Hepatocyte (in vitro differentiated cells): ENCODE data around the gene EXOC3L1. TPM values are rescaled to one million over a fixed set of nuclear protein-coding genes. Genes with fewer than 3 reads are reported as not detected.

Experiments used
- DNase-seq: peaks from one replicate; pipeline ENCODE4 v3.0.0-alpha.2; 2016; ENCODE audit warnings: low spot score
- H2AFZ ChIP-seq: fragments of 200-600 bp; sonication (generic); 2 replicates; pipeline ENCODE4 v1.6.0; 2016; ENCODE audit warnings: antibody characterized with exemption, mild to moderate bottlenecking
- H3K27ac ChIP-seq: fragments of 200-600 bp; sonication (generic); 2 replicates; pipeline ENCODE4 v1.5.1; 2016; ENCODE audit warnings: mild to moderate bottlenecking
- H3K27me3 ChIP-seq: fragments of 200-600 bp; sonication (generic); 2 replicates; pipeline ENCODE4 v1.6.1; 2016
- H3K36me3 ChIP-seq: fragments of 200-600 bp; sonication (generic); replicated peaks from 2 replicates; pipeline ENCODE4 v1.5.1; 2016; ENCODE audit warnings: low read depth; ENCODE audit not compliant: insufficient read depth
- H3K4me1 ChIP-seq: fragments of 200-600 bp; sonication (generic); 2 replicates; pipeline ENCODE4 v1.5.1; 2016; ENCODE audit warnings: mild to moderate bottlenecking, moderate library complexity; ENCODE audit not compliant: insufficient read depth
- H3K4me2 ChIP-seq: fragments of 200-600 bp; sonication (generic); 2 replicates; pipeline ENCODE4 v1.6.0; 2016
- H3K4me3 ChIP-seq: fragments of 200-600 bp; sonication (generic); 2 replicates; pipeline ENCODE4 v1.5.1; 2016; ENCODE audit warnings: mild to moderate bottlenecking
- H3K79me2 ChIP-seq: fragments of 200-600 bp; sonication (generic); 2 replicates; pipeline ENCODE4 v1.6.0; 2017; ENCODE audit warnings: mild to moderate bottlenecking
- H3K9me2 ChIP-seq: fragments of 200-600 bp; sonication (generic); replicated peaks from 2 replicates; pipeline ENCODE4 v1.6.0; 2017; ENCODE audit warnings: mild to moderate bottlenecking; ENCODE audit not compliant: insufficient read depth
- H3K9me3 ChIP-seq: fragments of 200-600 bp; sonication (generic); 2 replicates; pipeline ENCODE4 v1.5.1; 2016; ENCODE audit warnings: low read depth, mild to moderate bottlenecking
- H4K20me1 ChIP-seq: fragments of 200-600 bp; sonication (generic); 2 replicates; pipeline ENCODE4 v1.6.0; 2016; ENCODE audit warnings: mild to moderate bottlenecking; ENCODE audit not compliant: insufficient read depth, poor library complexity, severe bottlenecking
- CTCF ChIP-seq: fragments of 200-600 bp; sonication (generic); IDR thresholded peaks from 2 replicates; pipeline ENCODE4 v1.5.1; 2016; ENCODE audit warnings: antibody characterized with exemption, mild to moderate bottlenecking; ENCODE audit not compliant: poor library complexity
- EZH2 ChIP-seq: fragments of 200-600 bp; sonication (generic); IDR thresholded peaks from 2 replicates; pipeline ENCODE4 v1.6.1; 2016; ENCODE audit warnings: antibody characterized with exemption, mild to moderate bottlenecking, borderline replicate concordance
- EZH2phosphoT487 ChIP-seq: fragments of 200-600 bp; sonication (generic); IDR thresholded peaks from one replicate; pipeline ENCODE4 v1.6.1; 2018; ENCODE audit warnings: antibody characterized with exemption, mild to moderate bottlenecking, low read depth, moderate library complexity; ENCODE audit not compliant: unreplicated experiment, severe bottlenecking
- WGBS: methylation state at CpG from one replicate; pipeline ENCODE4 v1.1.6; 2016; ENCODE audit warnings: low lambda C conversion rate; ENCODE audit errors: missing lambda C conversion rate; 5-methylcytosine and 5-hydroxymethylcytosine counted together
- polyA plus RNA-seq: library from polyadenylated mRNA; unstranded; fragments of >200 nt; fragmentation: Nextera tagmentation; extraction: Ambion mirVana; gene quantifications from 2 replicates; pipeline ENCODE4 v1.2.1, GENCODE V29; 2016
- total RNA-seq: library from RNA; depleted of rRNA; stranded (reverse); fragments of >200 nt; gene quantifications from 2 replicates; pipeline ENCODE4 v1.2.3, GENCODE V29; 2014

EXOC3L1 gene
- total and polyA plus RNA-seq, 2 experiments from 2014 or later, result 0.33 to 2.0 TPM

- H3K4me2 ChIP-seq, result peak overlapping the region; percentile 86
- WGBS, result 85% methylated on average over 12 of the region's 12 CpGs
- DNase-seq, result no peak
- no peak for TF ChIP-seq EZH2phosphoT487
- TF ChIP-seq EZH2, result no peak
- peak; percentile 43 for TF ChIP-seq CTCF
- H3K4me1 ChIP-seq, result peaks cover 10% of the 10 kb centered on the region
- H3K36me3 ChIP-seq, result no peaks in the 10 kb centered on the region
- H2AFZ ChIP-seq, result no peak overlapping the region
- H3K9me3 ChIP-seq, result no peaks in the 10 kb centered on the region
- no peak overlapping the region for H3K4me3 ChIP-seq
- H4K20me1 ChIP-seq, result no peaks in the 10 kb centered on the region
- H3K9me2 ChIP-seq, result no peaks in the 10 kb centered on the region
- peak overlapping the region; percentile 78 for H3K27ac ChIP-seq
- H3K27me3 ChIP-seq, result no peaks in the 10 kb centered on the region
- H3K79me2 ChIP-seq, result peaks cover 10% of the 10 kb centered on the region
Measured at GRCh38 chr16:67198238-67198734, 8.3 kb upstream of the EXOC3L1 start.

GRCh38 chr16:67197704-67198103, 7.8 kb upstream of the EXOC3L1 start:
- Histone ChIP-seq H3K79me2 (peaks cover 16% of the 10 kb centered on the region), H3K36me3 (no peaks in the 10 kb centered on the region), H4K20me1 (no peaks in the 10 kb centered on the region), H3K9me2 (no peaks in the 10 kb centered on the region), H3K4me2 (no peak overlapping the region), H3K4me1 (peaks cover 15% of the 10 kb centered on the region), H3K27ac (no peak overlapping the region), H3K9me3 (no peaks in the 10 kb centered on the region), H3K4me3 (no peak overlapping the region), H2AFZ (no peak overlapping the region), H3K27me3 (no peaks in the 10 kb centered on the region)
- DNase-seq, result no peak
- TF ChIP-seq EZH2 (no peak), EZH2phosphoT487 (no peak), CTCF (no peak)
- WGBS, result 88% methylated on average over 5 of the region's 6 CpGs

- no peak overlapping the region for H3K4me3 ChIP-seq
- H4K20me1 ChIP-seq, result no peaks in the 10 kb centered on the region
- no peak for TF ChIP-seq EZH2
- no peak for TF ChIP-seq CTCF
- no peak for TF ChIP-seq EZH2phosphoT487
- no peaks in the 10 kb centered on the region for H3K9me2 ChIP-seq
- peaks cover 15% of the 10 kb centered on the region for H3K4me1 ChIP-seq
- H3K79me2 ChIP-seq, result peaks cover 22% of the 10 kb centered on the region
- H2AFZ ChIP-seq, result no peak overlapping the region
- DNase-seq, result no peak
- H3K36me3 ChIP-seq, result no peaks in the 10 kb centered on the region
- H3K9me3 ChIP-seq, result no peaks in the 10 kb centered on the region
- H3K27ac ChIP-seq, result no peak overlapping the region
- 87% methylated on average over 1 of the region's 1 CpG for WGBS
- H3K4me2 ChIP-seq, result no peak overlapping the region
- no peaks in the 10 kb centered on the region for H3K27me3 ChIP-seq
Measured at GRCh38 chr16:67196881-67197280, 6.9 kb upstream of the EXOC3L1 start.

- H4K20me1 ChIP-seq, result no peaks in the 10 kb centered on the region
- H3K9me3 ChIP-seq, result no peaks in the 10 kb centered on the region
- no peak overlapping the region for H3K4me2 ChIP-seq
- H3K36me3 ChIP-seq, result no peaks in the 10 kb centered on the region
- DNase-seq, result no peak
- H3K9me2 ChIP-seq, result no peaks in the 10 kb centered on the region
- H3K27ac ChIP-seq, result no peak overlapping the region
- TF ChIP-seq CTCF (no peak), EZH2phosphoT487 (no peak), EZH2 (no peak)
- H3K4me3 ChIP-seq, result no peak overlapping the region
- H3K27me3 ChIP-seq, result no peaks in the 10 kb centered on the region
- 90% methylated on average over 5 of the region's 5 CpGs for WGBS
- H3K79me2 ChIP-seq, result peaks cover 22% of the 10 kb centered on the region
- peaks cover 15% of the 10 kb centered on the region for H3K4me1 ChIP-seq
- H2AFZ ChIP-seq, result no peak overlapping the region
Measured at GRCh38 chr16:67195676-67196075, 5.7 kb upstream of the EXOC3L1 start.
